Type B pancreatic cell (in vitro differentiated cells): Measurements from ENCODE around the gene PNMA6F. TPM values are rescaled to one million over a fixed set of nuclear protein-coding genes. Genes with fewer than 3 reads are reported as not detected.

Experiments
- total RNA-seq: library from RNA; stranded (reverse); gene quantifications from 2 replicates; pipeline ENCODE4 v1.2.1, GENCODE V29; 2021; ENCODE audit warnings: low replicate concordance

PNMA6F gene
- total RNA-seq, 1 donor from 2014 or later = not detected

Other genes with a start within 250 kb of the PNMA6F start
- gene PNMA6A, start 249.3 kb downstream of the PNMA6F start, total RNA-seq = 3.0 and 5.4 TPM in 2 replicates
- gene MAGEA1, start 142.5 kb downstream of the PNMA6F start, total RNA-seq = not detected in 2 replicates
- gene ZNF275, start 12.4 kb upstream of the PNMA6F start, total RNA-seq = 7.4 and 11.9 TPM in 2 replicates
- gene PNMA6E, start 79.6 kb upstream of the PNMA6F start, total RNA-seq = not detected in 2 replicates
- gene ZFP92, start 89.7 kb upstream of the PNMA6F start, total RNA-seq = 0.26 and 0.41 TPM in 2 replicates
- 0.72 and 1.3 TPM in 2 replicates for gene TREX2, start 124.3 kb upstream of the PNMA6F start, total RNA-seq
- gene HAUS7, start 148.8 kb upstream of the PNMA6F start, total RNA-seq = 19.6 and 32.5 TPM in 2 replicates
- gene BGN, start 173.2 kb upstream of the PNMA6F start, total RNA-seq = 2.7 and 29.6 TPM in 2 replicates
- gene ATP2B3, start 195.9 kb upstream of the PNMA6F start, total RNA-seq = 0.26 and 0.43 TPM in 2 replicates